ENCODE data around the gene WASF2.
"Not testable (repeated sequence)": the region's sequence is repeated elsewhere in the genome, so short reads cannot be mapped to it uniquely, and the experiment has no call there.

The WASF2 gene

GRCh38 chr1:27409669-27410068 lies 80.3 kb downstream of the WASF2 start:
- no peaks in the 10 kb centered on the region for H3K36me3 ChIP-seq (ENCODE audit: control insufficient read depth, insufficient read depth, low read length)
- no peaks in the 10 kb centered on the region for H3K9me3 ChIP-seq (ENCODE audit: control insufficient read depth, low read length)
- H3K4me3 ChIP-seq (ENCODE audit: low read depth, low read length) = no peak overlapping the region
- no peak for TF ChIP-seq CTCF (IDR thresholded peaks at IDR 0.05)
- H3K9ac ChIP-seq = no peak overlapping the region
- H2AFZ ChIP-seq = no peak overlapping the region
- H3K27ac ChIP-seq = no peak overlapping the region
- no peaks in the 10 kb centered on the region for H3K79me2 ChIP-seq
- no peaks in the 10 kb centered on the region for H3K27me3 ChIP-seq (ENCODE audit: control insufficient read depth, insufficient read depth, low read length)
- no peak overlapping the region for H3K4me2 ChIP-seq (ENCODE audit: low read length)
- peaks cover 9% of the 10 kb centered on the region for H3K4me1 ChIP-seq

GRCh38 chr1:27408151-27408550 lies 81.8 kb downstream of the WASF2 start:
- Histone ChIP-seq H3K9ac (no peak overlapping the region), H3K4me2 (ENCODE audit: low read length) (no peak overlapping the region), H3K27ac (no peak overlapping the region), H2AFZ (no peak overlapping the region), H3K9me3 (ENCODE audit: control insufficient read depth, low read length) (no peaks in the 10 kb centered on the region), H3K36me3 (ENCODE audit: control insufficient read depth, insufficient read depth, low read length) (no peaks in the 10 kb centered on the region), H3K27me3 (ENCODE audit: control insufficient read depth, insufficient read depth, low read length) (no peaks in the 10 kb centered on the region), H3K79me2 (no peaks in the 10 kb centered on the region), H3K4me1 (peaks cover under 1% of the 10 kb centered on the region), H3K4me3 (ENCODE audit: low read depth, low read length) (no peak overlapping the region)
- no peak for TF ChIP-seq CTCF (IDR thresholded peaks at IDR 0.05)

- not testable (repeated sequence) for H3K27ac ChIP-seq; H3K4me2 ChIP-seq (ENCODE audit: low read length); H3K9me3 ChIP-seq (ENCODE audit: control insufficient read depth, low read length); H3K79me2 ChIP-seq; H2AFZ ChIP-seq; H3K36me3 ChIP-seq (ENCODE audit: control insufficient read depth, insufficient read depth, low read length); H3K4me3 ChIP-seq (ENCODE audit: low read depth, low read length); H3K27me3 ChIP-seq (ENCODE audit: control insufficient read depth, insufficient read depth, low read length); H3K9ac ChIP-seq; H3K4me1 ChIP-seq
Observed at GRCh38 chr1:27406791-27407190, 83.2 kb downstream of the WASF2 start.

GRCh38 chr1:27406362-27406680 lies 83.6 kb downstream of the WASF2 start:
- H3K4me3 ChIP-seq (ENCODE audit: low read depth, low read length) = no peak overlapping the region
- no peaks in the 10 kb centered on the region for H3K9me3 ChIP-seq (ENCODE audit: control insufficient read depth, low read length)
- no peaks in the 10 kb centered on the region for H3K36me3 ChIP-seq (ENCODE audit: control insufficient read depth, insufficient read depth, low read length)
- no peaks in the 10 kb centered on the region for H3K27me3 ChIP-seq (ENCODE audit: control insufficient read depth, insufficient read depth, low read length)
- H3K27ac ChIP-seq = no peak overlapping the region
- H3K4me2 ChIP-seq (ENCODE audit: low read length) = no peak overlapping the region
- TF ChIP-seq CTCF (IDR thresholded peaks at IDR 0.05) = no peak
- H2AFZ ChIP-seq = no peak overlapping the region
- H3K79me2 ChIP-seq = no peaks in the 10 kb centered on the region
- peaks cover 4% of the 10 kb centered on the region for H3K4me1 ChIP-seq
- no peak overlapping the region for H3K9ac ChIP-seq

GRCh38 chr1:27405598-27406361 lies 84.2 kb downstream of the WASF2 start:
- H3K4me1 ChIP-seq; H3K4me2 ChIP-seq (ENCODE audit: low read length); H3K79me2 ChIP-seq; H2AFZ ChIP-seq; H3K9me3 ChIP-seq (ENCODE audit: control insufficient read depth, low read length); H3K9ac ChIP-seq; H3K4me3 ChIP-seq (ENCODE audit: low read depth, low read length); H3K27ac ChIP-seq; H3K27me3 ChIP-seq (ENCODE audit: control insufficient read depth, insufficient read depth, low read length); H3K36me3 ChIP-seq (ENCODE audit: control insufficient read depth, insufficient read depth, low read length): not testable (repeated sequence)

GRCh38 chr1:27405074-27405473 lies 84.9 kb downstream of the WASF2 start:
- Histone ChIP-seq H3K4me2 (ENCODE audit: low read length) (no peak overlapping the region), H3K79me2 (no peaks in the 10 kb centered on the region), H2AFZ (no peak overlapping the region), H3K36me3 (ENCODE audit: control insufficient read depth, insufficient read depth, low read length) (no peaks in the 10 kb centered on the region), H3K9ac (no peak overlapping the region), H3K27ac (no peak overlapping the region), H3K4me1 (peaks cover 4% of the 10 kb centered on the region), H3K4me3 (ENCODE audit: low read depth, low read length) (no peak overlapping the region), H3K27me3 (ENCODE audit: control insufficient read depth, insufficient read depth, low read length) (no peaks in the 10 kb centered on the region), H3K9me3 (ENCODE audit: control insufficient read depth, low read length) (no peaks in the 10 kb centered on the region)
- no peak for TF ChIP-seq CTCF (IDR thresholded peaks at IDR 0.05)

All from parathyroid adenoma (tissue), 2 donors.